Heart right ventricle (tissue), 16 donors: ENCODE data around the gene MCF2L2. TPM values are rescaled to one million over a fixed set of nuclear protein-coding genes. Genes with fewer than 3 reads are reported as not detected.

ENCODE experiments used
- ATAC-seq, 8 donors: fragments of 200-7000 bp; cut with Tn5 transposase; one replicate each; pipeline ENCODE4 v1.9.1; 2020; ENCODE audit warnings: mild to moderate bottlenecking in 8 of 8, moderate library complexity in 8 of 8, moderate number of reproducible peaks in 1 of 8
- DNase-seq, 2 donors: peaks; one replicate each; pipeline ENCODE4 v3.0.0-alpha.2; 2020
- H3K27ac ChIP-seq, 10 donors: fragments of 200-600 bp; sonication (generic) in 2 of 10; one replicate each; pipeline versions ENCODE4 v1.5.0 to v1.8.0; 2020 to 2022; ENCODE audit warnings: mild to moderate bottlenecking in 3 of 10
- H3K27me3 ChIP-seq, 7 donors: fragments of 200-600 bp; one replicate each; pipeline ENCODE4 v1.8.0; 2021 to 2022; ENCODE audit warnings: mild to moderate bottlenecking in 2 of 7
- H3K36me3 ChIP-seq, 9 donors: fragments of 200-600 bp; sonication (generic) in 1 of 9; one replicate each; pipeline versions ENCODE4 v1.5.0 to v1.8.0; 2020 to 2022; ENCODE audit warnings: mild to moderate bottlenecking in 2 of 9
- H3K4me1 ChIP-seq, 9 donors: fragments of 200-600 bp; sonication (generic) in 1 of 9; one replicate each; pipeline versions ENCODE4 v1.5.0 to v1.8.0; 2020 to 2022; ENCODE audit warnings: mild to moderate bottlenecking in 4 of 9
- H3K4me3 ChIP-seq, 10 donors: fragments of 200-600 bp; sonication (generic) in 2 of 10; one replicate each; pipeline versions ENCODE4 v1.5.0 to v1.8.0; 2020 to 2022; ENCODE audit warnings: mild to moderate bottlenecking in 7 of 10, moderate library complexity in 2 of 10
- H3K9me3 ChIP-seq, 11 donors: fragments of 200-600 bp in 10 of 11; sonication (generic) in 2 of 11; one replicate each; pipeline versions ENCODE4 v1.5.0 to v1.8.0; 2013 to 2022; ENCODE audit warnings: mild to moderate bottlenecking in 2 of 11, control low read depth in 1 of 11, moderate library complexity in 1 of 11
- WGBS, 2 donors: extraction: QIAGEN DNeasy Blood & Tissue Kit; methylation state at CpG; one replicate each; pipeline ENCODE4 v1.1.7; 2013; ENCODE audit warnings: inconsistent platforms in 1 of 2; 5-methylcytosine and 5-hydroxymethylcytosine counted together
- intact Hi-C, 10 donors: fragments of 100-400 bp; cut with DNase I; formaldehyde crosslinking; loops; one replicate each; pipeline versions ENCODE4 v1.11.1 to v1.14.2; 2022
- polyA plus RNA-seq, 2 donors: library from polyadenylated mRNA; stranded (reverse); fragments of 200-250 nt; gene quantifications; one replicate each; pipeline ENCODE4 v1.2.3, GENCODE V29; 2013
- total RNA-seq, 10 donors: library from RNA; stranded (reverse); fragmentation: NEBNext Ultra II Directional in 3 of 10; extraction: Animal tissue kit (Norgen Biotek cat#: 25700) in 3 of 10; gene quantifications; one replicate each; pipeline versions ENCODE4 v1.2.1 to v1.2.4, GENCODE V29; 2021 to 2023
- TF ChIP-seq, protein P1 (sequence below), 9 donors: fragments of 200-600 bp; sonication (generic) in 2 of 9; IDR thresholded peaks; one replicate each; pipeline versions ENCODE4 v1.5.0 to v1.8.0; 2021 to 2022; ENCODE audit warnings: antibody characterized with exemption in 9 of 9, mild to moderate bottlenecking in 5 of 9, moderate library complexity in 1 of 9
- donor health status: Arrhythmogenic right ventricular cardiomyopathy.
- donor health status: ischemic (EF 13 %, LVEDD 7.1; RV severe dilation, severe dysfunction).
- donor health status: healthy with polysubstance abuse.
- donor health status: DM: no; HTN: yes; CAD: no.
- donor health status: DM: no; HTN: no; CAD: no.
- donor health status: ischemic (EF 25% LVEDD 6.9; RV normal size, moderate dysfunction).
- donor health status: ischemic (EF 25% LVEDD 5.7; RV mildly dilated, moderate dysfunction).
- donor health status: healthy.
- donor health status: DM: yes; HTN: yes; CAD: no.
- donor health status: Ischemic cardiomyopathy.
- donor health status: ischemic (EF 35%, LVEDD 5.7; RV mildly dilated, moderate dysfunction).
- donor health status: nonischemic (EF 11% LVEDD 7.7; RV severe dilation, severe dysfunction).
- donor health status: DM: yes; HTN: yes; CAD: no.
- donor health status: PGD.
- donor health status: ischemic (EF 29% LVEDD 5.4; RV normal size, mild dysfunction).
- donor health status: nonischemic (EF 23%, LVEDD 6.1; RV moderate dilation, normal function).

The MCF2L2 gene
- total and polyA plus RNA-seq, 12 donors: 0.09 to 1.5 (median 0.40) TPM; not detected in 1

DNA sequence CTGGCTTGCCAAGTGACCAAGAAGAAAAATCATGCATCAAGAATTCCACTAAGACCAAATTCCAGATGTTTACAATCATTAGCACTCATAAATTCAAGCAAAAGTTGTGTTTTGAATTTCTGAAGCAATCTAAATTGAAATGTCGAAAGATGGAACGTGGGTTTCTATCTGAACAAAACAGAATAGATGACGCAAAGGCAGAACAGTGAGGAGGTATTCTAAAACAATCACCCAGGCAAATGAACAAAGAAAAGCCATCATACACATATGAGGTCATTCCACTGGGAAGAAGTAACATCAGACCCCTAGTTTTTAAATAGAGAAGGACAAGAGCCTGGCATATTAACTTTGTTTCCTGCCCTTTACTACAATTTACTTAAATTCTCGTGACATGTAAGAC, 58.0 kb downstream of the MCF2L2 start:
- H3K27me3 ChIP-seq: peaks cover 0 to 4% (median 0%) of the 10 kb centered on the region in 7 donors
- H3K4me3 ChIP-seq: no peak overlapping the region
- DNase-seq (no peak), ATAC-seq (no peak)
- TF ChIP-seq, protein P1, sequence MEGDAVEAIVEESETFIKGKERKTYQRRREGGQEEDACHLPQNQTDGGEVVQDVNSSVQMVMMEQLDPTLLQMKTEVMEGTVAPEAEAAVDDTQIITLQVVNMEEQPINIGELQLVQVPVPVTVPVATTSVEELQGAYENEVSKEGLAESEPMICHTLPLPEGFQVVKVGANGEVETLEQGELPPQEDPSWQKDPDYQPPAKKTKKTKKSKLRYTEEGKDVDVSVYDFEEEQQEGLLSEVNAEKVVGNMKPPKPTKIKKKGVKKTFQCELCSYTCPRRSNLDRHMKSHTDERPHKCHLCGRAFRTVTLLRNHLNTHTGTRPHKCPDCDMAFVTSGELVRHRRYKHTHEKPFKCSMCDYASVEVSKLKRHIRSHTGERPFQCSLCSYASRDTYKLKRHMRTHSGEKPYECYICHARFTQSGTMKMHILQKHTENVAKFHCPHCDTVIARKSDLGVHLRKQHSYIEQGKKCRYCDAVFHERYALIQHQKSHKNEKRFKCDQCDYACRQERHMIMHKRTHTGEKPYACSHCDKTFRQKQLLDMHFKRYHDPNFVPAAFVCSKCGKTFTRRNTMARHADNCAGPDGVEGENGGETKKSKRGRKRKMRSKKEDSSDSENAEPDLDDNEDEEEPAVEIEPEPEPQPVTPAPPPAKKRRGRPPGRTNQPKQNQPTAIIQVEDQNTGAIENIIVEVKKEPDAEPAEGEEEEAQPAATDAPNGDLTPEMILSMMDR (IDR thresholded peaks at IDR 0.05): no peak
- 93 to 94% methylated on average over 4 of the region's 4 CpGs for WGBS, 2 donors
- H3K27ac ChIP-seq: peak overlapping the region in 1 of 10 donors; percentile 48
- no peaks in the 10 kb centered on the region for H3K36me3 ChIP-seq
- intact Hi-C loops: loop anchor here in 1 of 10 donors (10.0 kb wide), 1 partner anchor 116 kb away; the partner anchor contains the start of gene B3GNT5
- peaks cover 0 to 34% (median 0%) of the 10 kb centered on the region in 9 donors for H3K4me1 ChIP-seq
- H3K9me3 ChIP-seq: no peaks in the 10 kb centered on the region

DNA sequence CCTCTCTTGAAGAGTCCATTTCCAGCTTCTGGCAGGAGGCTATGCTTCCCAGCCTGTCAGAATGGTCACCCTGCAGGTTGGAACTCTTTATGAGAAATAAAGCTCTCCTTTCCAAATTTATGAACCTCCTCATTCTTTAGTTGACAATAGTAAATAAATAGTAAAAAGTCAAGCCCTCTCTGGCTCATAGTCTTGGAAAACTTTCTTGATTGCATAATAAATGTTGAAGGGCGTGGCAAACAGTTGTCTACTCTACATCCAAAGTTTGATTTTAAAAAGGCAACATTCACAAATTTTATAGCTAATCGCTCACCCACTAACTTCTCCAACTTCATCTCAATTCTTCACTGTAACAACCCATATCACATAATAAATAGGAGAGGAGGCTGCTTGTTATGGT, 58.8 kb downstream of the MCF2L2 start:
- H3K9me3 ChIP-seq: no peaks in the 10 kb centered on the region
- 92 to 96% methylated on average over 2 of the region's 2 CpGs for WGBS, 2 donors
- no peak overlapping the region for H3K27ac ChIP-seq
- DNase-seq: no peak
- no peaks in the 10 kb centered on the region for H3K27me3 ChIP-seq
- H3K4me1 ChIP-seq: peaks cover 0 to 29% (median 0%) of the 10 kb centered on the region in 9 donors
- intact Hi-C loops: loop anchor here in 1 of 10 donors (10.0 kb wide), 1 partner anchor 115 kb away; the partner anchor contains the start of gene B3GNT5
- ATAC-seq: no peak
- H3K36me3 ChIP-seq: no peaks in the 10 kb centered on the region
- H3K4me3 ChIP-seq: no peak overlapping the region
- TF ChIP-seq, protein P1 (IDR thresholded peaks at IDR 0.05): no peak

GRCh38 chr3:183369117-183369516, 59.3 kb downstream of the MCF2L2 start:
- Histone ChIP-seq H3K36me3 (no peaks in the 10 kb centered on the region), H3K27me3 (no peaks in the 10 kb centered on the region), H3K4me3 (no peak overlapping the region), H3K4me1 (peaks cover 0 to 29% (median 0%) of the 10 kb centered on the region in 9 donors), H3K9me3 (no peaks in the 10 kb centered on the region), H3K27ac (no peak overlapping the region)
- no peak for ATAC-seq
- intact Hi-C loops: no loop called here
- DNase-seq: no peak
- WGBS, 2 donors: 91 to 92% methylated on average over 4 of the region's 4 CpGs
- TF ChIP-seq, protein P1 (IDR thresholded peaks at IDR 0.05): no peak

DNA sequence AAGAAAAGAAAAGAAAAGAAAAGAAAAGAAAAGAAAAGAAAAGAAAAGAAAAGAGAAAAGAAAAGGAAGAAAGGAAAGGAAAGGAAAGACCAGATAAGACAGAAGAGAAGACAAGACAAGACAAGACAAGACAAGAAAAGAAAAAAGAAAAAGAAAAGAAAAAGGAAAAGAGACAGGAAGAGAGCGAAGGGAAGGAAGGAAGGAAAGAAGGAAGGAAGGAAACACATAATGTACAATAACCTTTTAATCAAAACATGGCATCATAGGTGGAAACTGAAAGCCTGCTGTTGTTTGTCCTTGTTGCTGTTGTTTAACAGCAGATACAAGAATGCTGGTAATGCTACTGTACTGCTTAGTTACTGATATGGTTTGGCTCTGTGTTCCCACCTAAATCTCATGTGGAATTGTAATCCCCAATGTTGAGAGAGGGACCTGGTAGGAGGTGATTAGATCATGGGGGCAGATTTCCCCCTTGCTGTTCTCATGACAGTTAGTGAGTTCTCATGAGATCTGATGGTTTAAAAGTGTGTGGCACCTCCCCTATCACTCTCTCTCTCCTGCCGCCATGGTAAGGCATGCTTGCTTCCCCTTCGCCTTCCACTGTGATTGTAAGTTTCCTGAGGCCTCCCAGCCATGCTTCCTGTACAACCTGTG, 67.3 kb downstream of the MCF2L2 start:
- H3K36me3 ChIP-seq: no peaks in the 10 kb centered on the region
- no peaks in the 10 kb centered on the region for H3K4me1 ChIP-seq
- no peak overlapping the region for H3K4me3 ChIP-seq
- ATAC-seq (no peak), DNase-seq (no peak)
- peaks cover 0 to 11% (median 0%) of the 10 kb centered on the region in 11 donors for H3K9me3 ChIP-seq
- H3K27ac ChIP-seq: no peak overlapping the region
- intact Hi-C loops: no loop called here
- H3K27me3 ChIP-seq: peaks cover 0 to 3% (median 0%) of the 10 kb centered on the region in 7 donors
- TF ChIP-seq, protein P1 (IDR thresholded peaks at IDR 0.05): no peak
- WGBS, 2 donors: 81 to 86% methylated on average over 3 of the region's 3 CpGs
